KMS-11 (cell line): ENCODE data around the gene ARHGEF40.

ENCODE experiments used
- H2AFZ ChIP-seq: fragments of 200-600 bp; sonication (generic); 2 replicates; pipeline ENCODE4 v1.6.1; 2016; ENCODE audit warnings: antibody characterized with exemption, mixed run types, low read depth
- H3K27ac ChIP-seq: fragments of 200-600 bp; sonication (generic); 2 replicates; pipeline ENCODE4 v1.6.1; 2016; ENCODE audit warnings: mild to moderate bottlenecking, mixed run types
- H3K27me3 ChIP-seq: fragments of 200-600 bp; sonication (generic); 2 replicates; pipeline ENCODE4 v1.6.1; 2017; ENCODE audit warnings: mild to moderate bottlenecking, low read depth, mixed run types, moderate library complexity; ENCODE audit not compliant: insufficient read depth
- H3K36me3 ChIP-seq: fragments of 200-600 bp; sonication (generic); 2 replicates; pipeline ENCODE4 v1.6.1; 2017; ENCODE audit warnings: mild to moderate bottlenecking, mixed run types; ENCODE audit not compliant: insufficient read depth
- H3K4me1 ChIP-seq: fragments of 200-600 bp; sonication (generic); 2 replicates; pipeline ENCODE4 v1.6.1; 2016; ENCODE audit warnings: mild to moderate bottlenecking, low read depth, mixed run types; ENCODE audit not compliant: poor library complexity, severe bottlenecking
- H3K4me2 ChIP-seq: fragments of 200-600 bp; sonication (generic); 2 replicates; pipeline ENCODE4 v1.7.0; 2016; ENCODE audit warnings: mild to moderate bottlenecking, mixed run types
- H3K4me3 ChIP-seq: fragments of 200-600 bp; sonication (generic); IDR thresholded peaks from 2 replicates; pipeline ENCODE4 v1.6.1; 2017; ENCODE audit warnings: low read depth, low read length, mixed read lengths; ENCODE audit not compliant: insufficient read depth
- H3K79me2 ChIP-seq: fragments of 200-600 bp; sonication (generic); 2 replicates; pipeline ENCODE4 v1.6.1; 2016; ENCODE audit warnings: low read depth, mixed run types; ENCODE audit not compliant: insufficient read depth
- H3K9ac ChIP-seq: fragments of 200-600 bp; sonication (generic); 2 replicates; pipeline ENCODE4 v1.6.1; 2016; ENCODE audit warnings: mild to moderate bottlenecking, mixed run types
- H4K20me1 ChIP-seq: fragments of 200-600 bp; sonication (generic); 2 replicates; pipeline ENCODE4 v1.6.1; 2016; ENCODE audit warnings: mild to moderate bottlenecking, mixed run types; ENCODE audit not compliant: insufficient read depth
- CTCF ChIP-seq: fragments of 200-600 bp; sonication (generic); conservative IDR thresholded peaks from 2 replicates; pipeline ENCODE4 v1.6.1; 2017; ENCODE audit warnings: low read depth, mild to moderate bottlenecking, antibody characterized with exemption, low read length, moderate library complexity, mixed read lengths

The ARHGEF40 gene

GRCh38 chr14:21133901-21134300 is 63.8 kb downstream of the ARHGEF40 start:
- H3K79me2 ChIP-seq, result no peaks in the 10 kb centered on the region
- H4K20me1 ChIP-seq, result no peaks in the 10 kb centered on the region
- no peaks in the 10 kb centered on the region for H3K27me3 ChIP-seq
- TF ChIP-seq CTCF, result no peak
- no peak overlapping the region for H3K4me2 ChIP-seq
- no peak overlapping the region for H3K4me3 ChIP-seq
- no peak overlapping the region for H2AFZ ChIP-seq
- no peak overlapping the region for H3K9ac ChIP-seq
- no peaks in the 10 kb centered on the region for H3K4me1 ChIP-seq
- no peak overlapping the region for H3K27ac ChIP-seq
- no peaks in the 10 kb centered on the region for H3K36me3 ChIP-seq

GRCh38 chr14:21136024-21136423 is 65.9 kb downstream of the ARHGEF40 start:
- Histone ChIP-seq H3K36me3 (no peaks in the 10 kb centered on the region), H3K27ac (no peak overlapping the region), H3K4me1 (no peaks in the 10 kb centered on the region), H3K4me3 (no peak overlapping the region), H2AFZ (no peak overlapping the region), H3K9ac (no peak overlapping the region), H3K4me2 (no peak overlapping the region), H4K20me1 (no peaks in the 10 kb centered on the region), H3K79me2 (no peaks in the 10 kb centered on the region), H3K27me3 (no peaks in the 10 kb centered on the region)
- peak; percentile 83 for TF ChIP-seq CTCF
